AG09309 (cell line): ENCODE data around the gene CYP4F2.
"Not testable (repeated sequence)": the region's sequence is repeated elsewhere in the genome, so short reads cannot be mapped to it uniquely, and the experiment has no call there.

Experiments used
- DNase-seq: peaks from one replicate; pipeline ENCODE4 v3.0.0-alpha.2; 2010; ENCODE audit warnings: low read depth
- H3K4me3 ChIP-seq: 2 replicates; pipeline ENCODE4 v1.5.1; 2011; ENCODE audit warnings: mild to moderate bottlenecking, low read depth, low read length, moderate library complexity; ENCODE audit not compliant: control insufficient read depth
- TF ChIP-seq, protein P1 (sequence below): IDR thresholded peaks from 2 replicates; pipeline ENCODE4 v1.5.1; 2011; ENCODE audit warnings: mild to moderate bottlenecking, low read depth, low read length, inconsistent platforms; ENCODE audit not compliant: insufficient read depth, control insufficient read depth; ENCODE audit errors: missing control alignments

Gene CYP4F2

DNA sequence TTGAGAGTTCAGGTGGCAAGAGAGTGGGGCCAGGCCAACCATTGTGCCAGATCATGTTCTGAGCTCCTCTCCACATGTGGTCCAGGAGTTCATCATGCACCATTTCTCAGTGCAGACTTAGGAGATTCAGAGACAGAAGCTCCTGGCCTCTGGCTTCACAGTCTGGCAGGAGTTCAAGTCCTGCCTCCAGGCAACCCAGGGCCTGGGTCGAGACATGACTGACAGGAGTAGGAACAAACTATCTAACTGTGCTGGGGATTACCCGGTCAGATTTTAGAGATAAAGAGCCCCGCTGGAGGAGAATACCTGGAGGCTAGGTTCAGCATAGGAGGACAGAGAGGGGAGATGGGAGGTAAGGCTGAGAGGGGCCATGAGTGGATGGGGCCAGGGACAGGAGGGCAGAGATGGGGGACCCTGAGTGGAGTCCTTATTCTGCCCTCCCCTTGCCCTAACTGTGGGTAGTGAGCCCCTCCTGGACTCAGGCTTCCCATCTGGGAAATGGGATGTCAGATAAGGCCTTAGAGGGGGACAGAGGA is 37.4 kb upstream of the CYP4F2 start:
- no peak for DNase-seq
- no peak overlapping the region for H3K4me3 ChIP-seq
- TF ChIP-seq, protein P1, sequence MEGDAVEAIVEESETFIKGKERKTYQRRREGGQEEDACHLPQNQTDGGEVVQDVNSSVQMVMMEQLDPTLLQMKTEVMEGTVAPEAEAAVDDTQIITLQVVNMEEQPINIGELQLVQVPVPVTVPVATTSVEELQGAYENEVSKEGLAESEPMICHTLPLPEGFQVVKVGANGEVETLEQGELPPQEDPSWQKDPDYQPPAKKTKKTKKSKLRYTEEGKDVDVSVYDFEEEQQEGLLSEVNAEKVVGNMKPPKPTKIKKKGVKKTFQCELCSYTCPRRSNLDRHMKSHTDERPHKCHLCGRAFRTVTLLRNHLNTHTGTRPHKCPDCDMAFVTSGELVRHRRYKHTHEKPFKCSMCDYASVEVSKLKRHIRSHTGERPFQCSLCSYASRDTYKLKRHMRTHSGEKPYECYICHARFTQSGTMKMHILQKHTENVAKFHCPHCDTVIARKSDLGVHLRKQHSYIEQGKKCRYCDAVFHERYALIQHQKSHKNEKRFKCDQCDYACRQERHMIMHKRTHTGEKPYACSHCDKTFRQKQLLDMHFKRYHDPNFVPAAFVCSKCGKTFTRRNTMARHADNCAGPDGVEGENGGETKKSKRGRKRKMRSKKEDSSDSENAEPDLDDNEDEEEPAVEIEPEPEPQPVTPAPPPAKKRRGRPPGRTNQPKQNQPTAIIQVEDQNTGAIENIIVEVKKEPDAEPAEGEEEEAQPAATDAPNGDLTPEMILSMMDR, result no peak

DNA sequence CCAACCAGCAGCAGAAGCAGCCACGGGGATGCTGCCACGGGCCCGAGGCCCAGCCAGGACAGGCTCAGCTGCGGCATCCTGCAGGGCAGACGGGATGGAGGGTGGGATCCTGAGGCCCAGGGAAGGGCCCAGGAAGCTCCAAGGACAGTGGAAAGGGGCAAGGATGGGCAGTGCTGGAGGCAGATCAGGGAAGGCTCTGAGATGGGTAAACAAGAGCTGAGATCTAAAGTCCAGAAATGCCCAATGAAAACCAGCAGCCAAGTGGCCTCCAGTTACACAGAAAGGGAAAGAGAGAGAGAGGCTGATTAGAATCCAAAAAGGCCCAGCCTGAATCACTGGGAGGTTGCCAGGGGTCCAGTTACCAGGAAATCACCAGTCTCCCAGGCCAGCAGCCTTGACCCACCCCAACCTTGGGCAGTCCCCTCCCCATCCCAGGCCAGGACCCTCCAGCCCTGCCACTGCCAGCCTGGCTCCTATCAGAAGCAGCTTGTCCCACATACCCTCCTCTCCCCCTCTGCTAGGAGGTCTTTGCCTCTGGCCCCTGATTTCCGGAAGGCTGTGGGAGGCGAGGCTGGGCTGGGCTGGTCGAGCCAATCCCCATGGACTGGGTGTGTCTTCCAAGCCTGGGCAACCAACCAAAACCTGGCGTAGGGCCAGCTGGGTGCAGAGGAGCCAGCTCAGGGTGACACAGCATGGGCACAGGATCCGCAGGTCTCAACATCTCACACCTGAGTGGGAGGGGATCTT is 36.6 kb upstream of the CYP4F2 start, which contains the start of gene CYP4F11:
Gene CYP4F11 (minus strand): TSS at position 198 of the 747 bp plus-strand sequence. CDS start 121 bp downstream, at position 77.
- no peak within 1 kb of the TSS for H3K4me3 ChIP-seq
- TF ChIP-seq, protein P1, result no peak
- no peak for DNase-seq

DNA sequence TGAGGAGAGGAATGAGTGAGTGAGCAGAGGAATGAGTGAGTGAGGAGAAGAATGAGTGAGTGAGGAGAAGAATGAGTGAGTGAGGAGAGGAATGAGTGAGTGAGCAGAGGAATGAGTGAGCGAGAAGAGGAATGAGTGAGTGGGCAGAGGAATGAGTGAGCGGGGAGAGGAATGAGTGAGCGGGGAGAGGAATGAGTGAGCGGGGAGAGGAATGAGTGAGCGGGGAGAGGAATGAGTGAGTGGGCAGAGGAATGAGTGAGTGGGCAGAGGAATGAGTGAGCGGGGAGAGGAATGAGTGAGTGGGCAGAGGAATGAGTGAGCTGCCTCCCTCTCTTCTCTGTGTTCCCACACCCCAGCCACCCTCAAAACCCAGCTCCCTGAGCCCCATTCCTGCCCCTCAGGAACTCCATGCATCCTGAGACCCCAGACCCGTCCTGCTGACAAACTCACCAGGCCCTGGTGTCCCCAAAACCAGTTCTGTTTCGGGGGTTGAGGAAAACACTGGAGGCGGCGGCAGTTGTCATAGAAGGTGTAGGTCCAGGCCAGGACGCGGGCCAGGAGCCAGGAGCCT is 36.0 kb upstream of the CYP4F2 start:
- DNase-seq, H3K4me3 ChIP-seq: not testable (repeated sequence)

DNA sequence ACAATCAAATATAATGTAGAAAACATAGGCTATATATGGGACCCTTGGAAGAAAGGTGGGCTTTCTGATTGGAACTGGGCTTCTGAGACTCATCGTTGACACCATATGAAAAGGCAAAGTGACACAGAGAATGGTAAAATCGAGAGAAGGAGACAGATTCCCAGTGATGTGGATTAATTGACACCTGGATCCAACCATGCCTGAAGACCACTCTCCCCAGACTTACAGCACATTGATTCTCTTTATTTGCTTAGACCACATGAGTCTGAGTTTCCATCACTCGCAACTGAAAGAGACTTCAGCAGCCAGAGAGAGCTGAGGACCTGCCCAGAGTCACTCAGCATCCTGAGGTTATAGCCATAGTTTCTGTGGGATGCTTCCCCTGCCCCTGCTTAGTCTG is 30.4 kb upstream of the CYP4F2 start:
- TF ChIP-seq, protein P1, result no peak
- no peak overlapping the region for H3K4me3 ChIP-seq
- no peak for DNase-seq

DNA sequence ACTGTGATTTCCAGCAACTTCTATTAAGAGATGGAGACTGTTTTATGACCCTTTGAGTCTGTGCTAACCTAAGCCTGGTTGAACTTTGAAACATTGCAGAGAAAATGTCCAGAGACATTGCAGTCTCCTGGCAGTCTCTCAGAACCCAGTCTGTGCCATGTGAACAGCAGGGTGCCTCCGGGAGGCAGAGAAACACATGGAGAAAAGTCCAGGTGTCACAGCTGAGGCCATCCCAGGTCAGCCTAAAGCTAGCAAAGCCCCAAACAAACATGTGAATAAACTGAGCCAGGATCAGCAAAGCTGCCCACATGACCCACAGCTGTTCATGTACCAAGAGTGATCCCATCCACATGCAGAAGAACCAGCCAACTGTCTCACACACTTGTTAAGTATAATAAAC is 28.6 kb upstream of the CYP4F2 start:
- TF ChIP-seq, protein P1, result no peak
- DNase-seq, result no peak
- no peak overlapping the region for H3K4me3 ChIP-seq

DNA sequence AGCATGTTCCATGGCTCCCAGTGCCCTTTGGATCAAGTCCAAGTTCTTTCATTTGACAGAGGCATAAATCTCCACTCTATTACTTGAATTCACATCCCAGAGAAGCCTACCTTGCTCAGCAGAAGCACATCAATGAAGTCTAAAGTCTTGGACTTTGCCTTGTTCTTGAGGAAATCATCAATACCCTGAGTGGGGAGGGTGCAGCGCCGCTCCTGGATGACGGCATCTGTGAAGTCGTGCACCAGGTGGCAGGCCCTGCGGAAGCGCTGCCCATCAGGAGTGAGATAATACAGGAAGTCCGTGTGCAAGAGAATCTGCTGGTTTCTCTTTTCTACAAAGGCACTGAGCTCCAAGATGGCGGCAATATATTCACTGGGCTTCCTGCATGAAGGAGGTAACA is 25.8 kb upstream of the CYP4F2 start:
- H3K4me3 ChIP-seq, result no peak overlapping the region
- TF ChIP-seq, protein P1, result no peak
- no peak for DNase-seq

DNA sequence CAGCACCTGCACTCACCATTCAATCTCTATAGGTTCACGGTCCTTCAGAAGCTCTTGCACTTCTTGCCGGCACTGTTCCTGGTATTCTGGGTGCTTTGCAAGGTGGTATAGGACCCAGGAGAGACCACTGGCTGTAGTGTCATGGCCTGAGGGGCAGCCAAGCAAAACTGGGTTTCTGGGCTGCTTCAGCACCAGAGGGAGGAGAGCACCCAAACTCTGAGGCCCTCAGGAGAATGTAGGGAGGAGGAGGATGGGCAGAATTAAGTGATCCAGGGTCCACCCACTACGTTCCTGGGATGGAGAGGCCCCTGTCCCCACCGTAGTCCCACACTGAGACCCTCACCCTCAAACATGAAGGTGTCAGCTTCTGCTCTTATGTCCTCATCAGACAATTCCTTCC is 24.1 kb upstream of the CYP4F2 start:
- DNase-seq, result no peak
- TF ChIP-seq, protein P1, result no peak
- H3K4me3 ChIP-seq, result no peak overlapping the region
